Natural killer cell (primary cell): Measurements from ENCODE around the gene CPLX3. TPM values are rescaled to one million over a fixed set of nuclear protein-coding genes. Genes with fewer than 3 reads are reported as not detected.

ENCODE experiments used
- ATAC-seq, 3 donors: fragments of 150-1000 bp in 2 of 3; fragments of 200-7000 bp in 1 of 3; cut with Tn5 transposase; 1 replicate in 1 of 3; 2 replicates in 2 of 3; pipeline ENCODE4 v1.10.0; 2021; ENCODE audit warnings: mild to moderate bottlenecking in 2 of 3, moderate library complexity in 2 of 3
- DNase-seq, 2 donors: peaks; one replicate each; pipeline versions ENCODE4 v3.0.0 to v3.0.0-alpha.2; 2013 to 2021; ENCODE audit warnings: mixed read lengths in 1 of 2
- H3K27ac ChIP-seq: one replicate; pipeline ENCODE4 v1.5.1; 2013; ENCODE audit warnings: mild to moderate bottlenecking, low read length
- H3K27me3 ChIP-seq: one replicate; pipeline ENCODE4 v1.6.1; 2013; ENCODE audit warnings: low read length; ENCODE audit not compliant: control insufficient read depth, insufficient read depth
- H3K36me3 ChIP-seq: one replicate; pipeline ENCODE4 v1.6.1; 2013; ENCODE audit warnings: low read length; ENCODE audit not compliant: control insufficient read depth, insufficient read depth
- H3K4me1 ChIP-seq: one replicate; pipeline ENCODE4 v1.6.1; 2013; ENCODE audit warnings: low read length; ENCODE audit not compliant: control insufficient read depth, insufficient read depth
- H3K4me3 ChIP-seq: one replicate; pipeline ENCODE4 v1.5.1; 2013; ENCODE audit warnings: low read length
- H3K9me3 ChIP-seq: one replicate; pipeline ENCODE4 v1.6.1; 2013; ENCODE audit warnings: low read length; ENCODE audit not compliant: control insufficient read depth, insufficient read depth
- H3K27ac Mint-ChIP-seq, 2 donors: one replicate each; pipeline ENCODE4 v1.8.0; 2022; ENCODE audit warnings: mild to moderate bottlenecking in 2 of 2, mixed read lengths in 2 of 2, moderate library complexity in 1 of 2
- H3K27me3 Mint-ChIP-seq, 2 donors: one replicate each; pipeline ENCODE4 v1.8.0; 2022; ENCODE audit warnings: low read depth in 2 of 2, mixed read lengths in 2 of 2
- H3K36me3 Mint-ChIP-seq: one replicate; pipeline ENCODE4 v1.8.0; 2022; ENCODE audit warnings: mixed read lengths
- H3K4me1 Mint-ChIP-seq, 2 donors: one replicate each; pipeline ENCODE4 v1.8.0; 2022; ENCODE audit warnings: mixed read lengths in 2 of 2
- H3K4me3 Mint-ChIP-seq: one replicate; pipeline ENCODE4 v1.8.0; 2022; ENCODE audit warnings: mild to moderate bottlenecking, moderate library complexity, mixed read lengths
- H3K9me3 Mint-ChIP-seq, 2 donors: one replicate each; pipeline ENCODE4 v1.8.0; 2022; ENCODE audit warnings: mixed read lengths in 2 of 2
- CTCF ChIP-seq: fragments of 200-600 bp; IDR thresholded peaks from one replicate; pipeline ENCODE4 v1.8.0; 2022; ENCODE audit warnings: antibody characterized with exemption
- WGBS: methylation state at CpG from one replicate; pipeline ENCODE4 v1.1.7; 2013; ENCODE audit warnings: missing lambda C conversion rate; ENCODE audit not compliant: insufficient coverage; 5-methylcytosine and 5-hydroxymethylcytosine counted together
- intact Hi-C: fragments of 100-400 bp; cut with micrococcal nuclease; formaldehyde crosslinking; loops from one replicate; pipeline ENCODE4 v1.14.2; 2022
- total RNA-seq, 4 donors: library from RNA; stranded (reverse); fragments of 120-200 nt in 1 of 4; gene quantifications; one replicate each; pipeline versions ENCODE4 v1.2.3 to v1.2.4, GENCODE V29; 2013 to 2022

Gene CPLX3
- total RNA-seq, 3 donors from 2014 or later (not counting 1 experiment from before 2014, with no cell fraction given): 0.16 to 0.93 TPM; not detected in 1

DNA sequence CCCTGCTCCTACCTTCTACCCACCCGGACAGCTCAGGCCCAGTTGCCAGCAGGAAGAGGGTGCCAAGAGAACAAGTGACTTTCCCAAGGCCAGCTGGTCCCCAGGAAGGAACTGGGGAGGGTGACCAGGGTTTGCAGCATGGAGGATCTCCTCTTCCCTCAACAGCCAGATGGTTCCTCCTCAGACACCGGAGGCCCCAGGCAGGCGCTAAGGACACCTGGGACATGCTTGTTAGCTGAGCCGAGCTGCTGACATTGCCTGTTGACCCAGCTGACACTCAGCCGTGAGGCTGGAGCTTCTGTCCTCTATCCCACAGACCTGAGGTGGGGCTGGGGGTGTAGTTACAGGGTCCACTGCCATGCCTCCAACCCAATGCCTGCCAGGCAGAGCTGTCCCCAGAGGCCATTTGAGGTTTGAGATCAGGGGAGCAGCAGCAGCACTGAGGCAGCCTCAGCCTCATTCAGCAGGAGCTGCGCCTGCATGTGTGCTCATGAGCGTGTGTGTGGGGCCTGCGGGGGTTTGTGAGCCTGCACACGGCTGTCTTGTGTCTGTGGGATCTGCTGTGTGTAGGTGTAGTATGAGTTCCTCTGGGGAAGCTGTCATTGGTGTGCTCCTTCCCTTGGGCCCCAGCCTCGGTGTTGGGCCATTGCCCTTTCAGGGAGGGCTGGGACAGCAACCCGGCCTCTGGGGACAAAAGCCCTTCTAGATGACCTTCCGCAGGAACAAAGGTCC lies 7.1 kb downstream of the CPLX3 start:
- H3K36me3 ChIP-seq: peaks cover 3% of the 10 kb centered on the region
- H3K27ac Mint-ChIP-seq: no peak overlapping the region
- TF ChIP-seq CTCF: no peak
- no peak overlapping the region for H3K4me3 ChIP-seq
- intact Hi-C loops: no loop called here
- H3K27ac ChIP-seq: no peak overlapping the region
- H3K4me1 Mint-ChIP-seq: peaks cover 4 to 10% of the 10 kb centered on the region in 2 donors
- H3K4me1 ChIP-seq: no peaks in the 10 kb centered on the region
- H3K27me3 ChIP-seq: no peaks in the 10 kb centered on the region
- ATAC-seq (no peak), DNase-seq (no peak)
- H3K9me3 Mint-ChIP-seq: no peaks in the 10 kb centered on the region
- H3K36me3 Mint-ChIP-seq: no peaks in the 10 kb centered on the region
- peaks cover 0 to 6% of the 10 kb centered on the region in 2 donors for H3K27me3 Mint-ChIP-seq
- 59% methylated on average over 12 of the region's 12 CpGs for WGBS
- no peak overlapping the region for H3K4me3 Mint-ChIP-seq
- H3K9me3 ChIP-seq: no peaks in the 10 kb centered on the region

DNA sequence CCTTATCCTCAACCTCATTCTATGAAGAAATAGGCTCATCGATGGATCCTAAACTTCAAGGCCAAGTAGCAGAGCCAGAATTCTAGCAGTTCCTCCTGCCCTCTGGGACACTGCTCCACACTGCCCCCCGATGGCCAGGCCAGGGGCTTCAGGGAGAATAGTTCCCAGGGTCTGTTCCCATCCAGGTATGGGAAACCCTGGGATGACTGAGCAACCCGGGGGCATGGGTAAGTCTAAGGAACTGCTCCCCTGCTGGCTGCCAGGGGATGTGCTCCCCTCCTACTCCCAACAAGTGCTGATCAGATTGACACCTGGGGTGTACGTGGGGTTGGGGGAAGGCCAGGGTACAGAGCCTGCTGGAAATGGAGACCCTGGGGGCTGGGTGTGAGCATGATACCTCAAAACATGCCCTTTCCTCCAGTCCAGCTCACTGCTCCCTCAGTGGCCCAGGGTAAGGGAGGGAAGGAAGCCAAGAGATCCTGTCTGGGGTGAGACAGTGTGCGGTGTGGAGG lies 8.9 kb downstream of the CPLX3 start:
- H3K9me3 ChIP-seq: no peaks in the 10 kb centered on the region
- H3K4me1 Mint-ChIP-seq: peaks cover 4 to 10% of the 10 kb centered on the region in 2 donors
- H3K9me3 Mint-ChIP-seq: no peaks in the 10 kb centered on the region
- intact Hi-C loops: no loop called here
- ATAC-seq (peak in 2 of 3 donors; percentile 65 to 72), DNase-seq (peak in 1 of 2 donors; percentile 61)
- no peak overlapping the region for H3K4me3 Mint-ChIP-seq
- TF ChIP-seq CTCF: peak; percentile 59
- H3K27ac Mint-ChIP-seq: peak overlapping the region in 1 of 2 donors; percentile 63
- no peaks in the 10 kb centered on the region for H3K4me1 ChIP-seq
- H3K36me3 Mint-ChIP-seq: no peaks in the 10 kb centered on the region
- H3K4me3 ChIP-seq: no peak overlapping the region
- no peaks in the 10 kb centered on the region for H3K27me3 Mint-ChIP-seq
- H3K27me3 ChIP-seq: no peaks in the 10 kb centered on the region
- WGBS: 41% methylated on average over 4 of the region's 5 CpGs
- peaks cover 6% of the 10 kb centered on the region for H3K36me3 ChIP-seq
- no peak overlapping the region for H3K27ac ChIP-seq

DNA sequence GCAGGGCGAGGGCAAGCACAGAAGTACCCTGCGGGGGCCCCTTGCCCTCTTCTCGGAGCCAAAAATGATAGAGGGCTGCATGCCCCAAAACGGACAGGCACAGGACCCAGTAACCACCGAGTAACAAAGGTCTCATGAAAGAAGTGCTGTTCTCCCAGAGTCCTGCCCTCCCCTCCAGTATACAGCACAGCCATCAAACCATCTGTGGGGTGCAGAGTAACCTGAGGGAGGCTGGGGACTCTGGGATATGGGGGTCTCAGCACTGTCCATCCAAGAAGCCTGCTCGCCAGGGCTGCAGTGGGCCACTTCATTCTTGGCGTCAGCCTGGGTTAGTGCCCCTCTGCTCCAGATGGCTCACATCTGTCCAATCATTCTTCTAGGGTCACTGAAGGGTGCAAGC lies 10.4 kb downstream of the CPLX3 start:
- Histone ChIP-seq H3K27ac (no peak overlapping the region), H3K36me3 (peaks cover 6% of the 10 kb centered on the region), H3K27me3 (no peaks in the 10 kb centered on the region), H3K9me3 (no peaks in the 10 kb centered on the region), H3K4me3 (no peak overlapping the region), H3K4me1 (peaks cover 7% of the 10 kb centered on the region)
- TF ChIP-seq CTCF: no peak
- intact Hi-C loops: no loop called here
- no peak for DNase-seq
- Mint-ChIP-seq H3K36me3 (no peaks in the 10 kb centered on the region), H3K27me3 (no peaks in the 10 kb centered on the region), H3K27ac (no peak overlapping the region), H3K4me1 (peaks cover 4 to 22% of the 10 kb centered on the region in 2 donors), H3K9me3 (no peaks in the 10 kb centered on the region), H3K4me3 (no peak overlapping the region)
- 96% methylated on average over 7 of the region's 7 CpGs for WGBS
- no peak for ATAC-seq
